ENCODE measurements around the gene SEL1L3. TPM values are rescaled to one million over a fixed set of nuclear protein-coding genes. Genes with fewer than 3 reads are reported as not detected.
A peak's percentile ranks its signal among the peaks of the same experiment; 100 is the strongest.

The SEL1L3 gene
- total RNA-seq, 1 donor from 2014 or later, result 14.4 TPM

DNA sequence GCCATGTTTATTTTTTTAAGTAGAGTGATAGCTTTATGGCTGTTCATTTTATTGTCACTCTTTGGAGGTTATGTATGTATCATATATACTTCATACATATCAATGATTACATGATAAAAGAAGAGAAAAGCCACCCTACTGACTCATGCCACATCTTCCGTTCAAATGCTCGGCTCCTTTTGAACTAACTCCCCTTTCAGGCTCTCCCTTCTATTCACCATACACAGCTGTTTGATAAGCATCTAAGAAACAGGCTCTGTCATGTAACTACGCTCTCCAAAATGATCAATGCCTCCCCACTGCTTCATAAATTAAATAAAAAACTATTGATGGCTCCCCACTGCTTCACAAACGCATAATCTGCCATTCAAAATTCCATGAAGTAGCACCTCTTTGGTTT lies 89.4 kb downstream of the SEL1L3 start:
- Mint-ChIP-seq H3K4me3 (no peak overlapping the region), H3K27ac (no peak overlapping the region), H3K9me3 (peaks cover 14% of the 10 kb centered on the region), H3K27me3 (ENCODE audit: low read depth) (no peaks in the 10 kb centered on the region), H3K4me1 (peaks cover 9% of the 10 kb centered on the region), H3K36me3 (peaks cover 19% of the 10 kb centered on the region)
- TF ChIP-seq, protein P1, sequence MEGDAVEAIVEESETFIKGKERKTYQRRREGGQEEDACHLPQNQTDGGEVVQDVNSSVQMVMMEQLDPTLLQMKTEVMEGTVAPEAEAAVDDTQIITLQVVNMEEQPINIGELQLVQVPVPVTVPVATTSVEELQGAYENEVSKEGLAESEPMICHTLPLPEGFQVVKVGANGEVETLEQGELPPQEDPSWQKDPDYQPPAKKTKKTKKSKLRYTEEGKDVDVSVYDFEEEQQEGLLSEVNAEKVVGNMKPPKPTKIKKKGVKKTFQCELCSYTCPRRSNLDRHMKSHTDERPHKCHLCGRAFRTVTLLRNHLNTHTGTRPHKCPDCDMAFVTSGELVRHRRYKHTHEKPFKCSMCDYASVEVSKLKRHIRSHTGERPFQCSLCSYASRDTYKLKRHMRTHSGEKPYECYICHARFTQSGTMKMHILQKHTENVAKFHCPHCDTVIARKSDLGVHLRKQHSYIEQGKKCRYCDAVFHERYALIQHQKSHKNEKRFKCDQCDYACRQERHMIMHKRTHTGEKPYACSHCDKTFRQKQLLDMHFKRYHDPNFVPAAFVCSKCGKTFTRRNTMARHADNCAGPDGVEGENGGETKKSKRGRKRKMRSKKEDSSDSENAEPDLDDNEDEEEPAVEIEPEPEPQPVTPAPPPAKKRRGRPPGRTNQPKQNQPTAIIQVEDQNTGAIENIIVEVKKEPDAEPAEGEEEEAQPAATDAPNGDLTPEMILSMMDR (IDR thresholded peaks at IDR 0.05; ENCODE audit: unreplicated experiment), result no peak
- DNase-seq (ENCODE audit: low spot score in 2 of 2, unreplicated experiment in 2 of 2), result no peak

DNA sequence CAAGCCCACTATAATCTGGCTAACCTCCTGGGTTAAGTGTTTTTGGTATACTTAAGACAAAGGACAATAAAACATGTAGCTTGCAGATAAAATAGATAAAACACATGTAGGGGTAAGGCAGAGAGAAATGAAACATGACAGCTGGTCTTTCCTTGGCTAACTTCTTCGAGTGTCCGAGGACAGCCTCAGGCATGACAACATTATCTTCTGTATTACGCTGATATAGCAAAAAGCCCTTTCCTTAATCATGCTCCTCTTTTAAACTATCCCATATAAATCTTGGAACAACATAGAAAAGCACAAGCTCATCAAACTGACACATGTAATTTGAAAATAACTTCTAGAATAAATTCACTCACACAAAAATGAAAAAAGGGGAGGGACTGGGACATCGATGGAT lies 91.1 kb downstream of the SEL1L3 start:
- Mint-ChIP-seq H3K36me3 (peaks cover 6% of the 10 kb centered on the region), H3K9me3 (no peaks in the 10 kb centered on the region), H3K4me3 (no peak overlapping the region), H3K27me3 (ENCODE audit: low read depth) (no peaks in the 10 kb centered on the region), H3K4me1 (peaks cover 9% of the 10 kb centered on the region), H3K27ac (no peak overlapping the region)
- TF ChIP-seq, protein P1 (IDR thresholded peaks at IDR 0.05; ENCODE audit: unreplicated experiment), result no peak
- DNase-seq (ENCODE audit: low spot score in 2 of 2, unreplicated experiment in 2 of 2), result no peak

DNA sequence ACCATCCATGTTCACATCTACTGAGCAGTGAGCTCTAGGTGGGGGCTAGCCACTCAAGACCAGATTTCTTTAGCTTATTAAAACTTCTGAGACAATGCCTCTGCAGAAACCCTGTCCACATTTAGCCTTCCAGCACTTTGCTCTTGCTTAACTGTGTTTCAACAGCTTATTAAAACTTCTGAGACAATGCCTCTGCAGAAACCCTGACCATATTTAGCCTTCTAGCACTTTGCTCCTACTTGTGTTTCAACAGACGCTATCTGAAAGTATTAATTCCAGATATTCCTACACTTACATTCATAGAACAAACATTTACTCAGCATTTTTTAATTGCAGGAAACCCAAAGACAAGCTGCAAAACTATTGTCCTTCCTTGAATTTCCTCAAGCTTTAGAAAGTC lies 91.9 kb downstream of the SEL1L3 start:
- DNase-seq (ENCODE audit: low spot score in 2 of 2, unreplicated experiment in 2 of 2), result no peak
- Mint-ChIP-seq H3K4me3 (no peak overlapping the region), H3K27ac (no peak overlapping the region), H3K9me3 (no peaks in the 10 kb centered on the region), H3K4me1 (peaks cover 9% of the 10 kb centered on the region), H3K36me3 (peaks cover 3% of the 10 kb centered on the region), H3K27me3 (ENCODE audit: low read depth) (no peaks in the 10 kb centered on the region)
- TF ChIP-seq, protein P1 (IDR thresholded peaks at IDR 0.05; ENCODE audit: unreplicated experiment), result no peak

DNA sequence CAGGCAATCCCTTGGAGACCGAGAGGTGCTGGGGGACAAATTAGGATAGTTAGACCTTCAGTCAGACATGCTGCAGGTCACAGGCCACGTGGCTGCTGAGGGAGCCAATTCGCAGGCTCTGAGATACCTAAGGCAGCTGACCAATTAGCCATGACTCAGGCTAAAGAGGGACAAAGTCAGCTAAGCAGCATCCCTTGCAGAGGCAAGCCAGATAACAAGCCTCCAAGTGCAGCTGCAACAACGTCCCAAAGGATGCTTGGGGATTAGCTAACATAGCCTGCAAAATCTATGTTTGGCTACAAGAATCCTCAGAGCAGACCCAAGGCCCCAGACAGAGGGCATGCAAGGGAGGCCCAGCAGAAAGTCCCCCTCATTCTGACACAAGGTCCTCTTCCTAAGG lies 93.5 kb downstream of the SEL1L3 start:
- Mint-ChIP-seq H3K4me3 (no peak overlapping the region), H3K36me3 (peaks cover 5% of the 10 kb centered on the region), H3K4me1 (peaks cover 9% of the 10 kb centered on the region), H3K27me3 (ENCODE audit: low read depth) (no peaks in the 10 kb centered on the region), H3K27ac (no peak overlapping the region), H3K9me3 (no peaks in the 10 kb centered on the region)
- DNase-seq (ENCODE audit: low spot score in 2 of 2, unreplicated experiment in 2 of 2), result no peak
- TF ChIP-seq, protein P1 (IDR thresholded peaks at IDR 0.05; ENCODE audit: unreplicated experiment), result no peak

DNA sequence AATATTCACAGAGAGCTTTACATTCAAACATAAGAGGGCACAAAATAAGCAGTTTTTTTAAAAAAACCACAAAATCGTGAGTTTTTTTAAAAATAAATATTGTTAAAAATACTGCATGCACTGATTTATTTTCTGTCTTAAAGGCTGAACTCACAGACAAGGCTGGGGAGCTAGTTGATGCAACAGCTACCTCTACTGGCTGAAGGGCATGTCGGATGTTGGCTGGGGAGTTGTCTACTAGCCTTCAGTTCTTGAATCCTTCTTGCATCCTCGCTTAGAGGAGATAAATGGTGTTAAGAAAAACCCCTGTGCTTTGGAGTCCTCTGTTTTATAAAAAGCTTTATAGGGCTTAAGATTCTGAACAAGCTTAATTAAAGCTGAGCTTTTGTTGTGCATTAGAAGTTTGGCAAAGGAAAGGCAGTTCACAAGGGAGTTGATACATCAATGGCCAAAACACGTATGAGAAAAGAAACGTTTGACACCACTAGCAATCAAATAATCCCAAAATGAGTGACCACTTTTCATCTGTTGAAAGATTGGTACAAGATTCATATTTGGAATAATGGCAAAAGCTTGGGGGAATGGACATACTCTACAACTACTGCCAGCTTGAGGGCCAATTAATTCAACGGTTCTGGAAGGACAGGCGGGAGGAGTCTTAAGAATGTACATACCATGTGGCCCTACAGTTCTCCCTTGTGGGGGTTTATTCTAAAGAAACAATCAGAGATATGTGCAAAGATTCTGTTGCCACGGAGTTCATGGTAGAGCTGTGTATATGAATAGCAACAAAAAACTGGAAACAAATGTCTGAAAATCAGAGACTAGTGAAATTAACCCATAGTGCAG lies 94.7 kb downstream of the SEL1L3 start:
- no peaks in the 10 kb centered on the region for H3K9me3 Mint-ChIP-seq
- peaks cover 5% of the 10 kb centered on the region for H3K36me3 Mint-ChIP-seq
- no peak overlapping the region for H3K4me3 Mint-ChIP-seq
- no peak overlapping the region for H3K27ac Mint-ChIP-seq
- H3K27me3 Mint-ChIP-seq (ENCODE audit: low read depth), result no peaks in the 10 kb centered on the region
- H3K4me1 Mint-ChIP-seq, result peaks cover 9% of the 10 kb centered on the region
- peak in 1 of 2 experiments; percentile 56 for DNase-seq (ENCODE audit: low spot score in 2 of 2, unreplicated experiment in 2 of 2)
- TF ChIP-seq, protein P1 (IDR thresholded peaks at IDR 0.05; ENCODE audit: unreplicated experiment), result peak; percentile 49

Measured in mesothelial cell of epicardium (in vitro differentiated cells).